ENCODE measurements around the gene SPATA24. TPM values are rescaled to one million over a fixed set of nuclear protein-coding genes. Genes with fewer than 3 reads are reported as not detected.

SPATA24 gene
- total and polyA plus RNA-seq, 2 of the 13 experiments (the other 11 are each of a cell fraction or from before 2014, with no cell fraction given), result 6.0 to 11.1 TPM

GRCh38 chr5:139416651-139417050, 12.8 kb upstream of the SPATA24 start (continued):
- TF ChIP-seq SP4 (CRISPR knock-in tag; IDR thresholded peaks at IDR 0.05), result no peak
- TF ChIP-seq MAFG (CRISPR knock-in tag; IDR thresholded peaks at IDR 0.05), result no peak
- TF ChIP-seq ZNF496 (CRISPR knock-in tag; IDR thresholded peaks at IDR 0.05; ENCODE audit: insufficient replicate concordance), result no peak
- TF ChIP-seq, protein P1, sequence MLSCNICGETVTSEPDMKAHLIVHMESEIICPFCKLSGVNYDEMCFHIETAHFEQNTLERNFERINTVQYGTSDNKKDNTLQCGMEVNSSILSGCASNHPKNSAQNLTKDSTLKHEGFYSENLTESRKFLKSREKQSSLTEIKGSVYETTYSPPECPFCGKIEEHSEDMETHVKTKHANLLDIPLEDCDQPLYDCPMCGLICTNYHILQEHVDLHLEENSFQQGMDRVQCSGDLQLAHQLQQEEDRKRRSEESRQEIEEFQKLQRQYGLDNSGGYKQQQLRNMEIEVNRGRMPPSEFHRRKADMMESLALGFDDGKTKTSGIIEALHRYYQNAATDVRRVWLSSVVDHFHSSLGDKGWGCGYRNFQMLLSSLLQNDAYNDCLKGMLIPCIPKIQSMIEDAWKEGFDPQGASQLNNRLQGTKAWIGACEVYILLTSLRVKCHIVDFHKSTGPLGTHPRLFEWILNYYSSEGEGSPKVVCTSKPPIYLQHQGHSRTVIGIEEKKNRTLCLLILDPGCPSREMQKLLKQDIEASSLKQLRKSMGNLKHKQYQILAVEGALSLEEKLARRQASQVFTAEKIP (CRISPR knock-in tag; IDR thresholded peaks at IDR 0.05; ENCODE audit: borderline replicate concordance), result no peak
- TF ChIP-seq SP1 (IDR thresholded peaks at IDR 0.05), result no peak
- TF ChIP-seq SP1 (CRISPR knock-in tag; IDR thresholded peaks at IDR 0.05), result no peak
- TF ChIP-seq, protein P2, sequence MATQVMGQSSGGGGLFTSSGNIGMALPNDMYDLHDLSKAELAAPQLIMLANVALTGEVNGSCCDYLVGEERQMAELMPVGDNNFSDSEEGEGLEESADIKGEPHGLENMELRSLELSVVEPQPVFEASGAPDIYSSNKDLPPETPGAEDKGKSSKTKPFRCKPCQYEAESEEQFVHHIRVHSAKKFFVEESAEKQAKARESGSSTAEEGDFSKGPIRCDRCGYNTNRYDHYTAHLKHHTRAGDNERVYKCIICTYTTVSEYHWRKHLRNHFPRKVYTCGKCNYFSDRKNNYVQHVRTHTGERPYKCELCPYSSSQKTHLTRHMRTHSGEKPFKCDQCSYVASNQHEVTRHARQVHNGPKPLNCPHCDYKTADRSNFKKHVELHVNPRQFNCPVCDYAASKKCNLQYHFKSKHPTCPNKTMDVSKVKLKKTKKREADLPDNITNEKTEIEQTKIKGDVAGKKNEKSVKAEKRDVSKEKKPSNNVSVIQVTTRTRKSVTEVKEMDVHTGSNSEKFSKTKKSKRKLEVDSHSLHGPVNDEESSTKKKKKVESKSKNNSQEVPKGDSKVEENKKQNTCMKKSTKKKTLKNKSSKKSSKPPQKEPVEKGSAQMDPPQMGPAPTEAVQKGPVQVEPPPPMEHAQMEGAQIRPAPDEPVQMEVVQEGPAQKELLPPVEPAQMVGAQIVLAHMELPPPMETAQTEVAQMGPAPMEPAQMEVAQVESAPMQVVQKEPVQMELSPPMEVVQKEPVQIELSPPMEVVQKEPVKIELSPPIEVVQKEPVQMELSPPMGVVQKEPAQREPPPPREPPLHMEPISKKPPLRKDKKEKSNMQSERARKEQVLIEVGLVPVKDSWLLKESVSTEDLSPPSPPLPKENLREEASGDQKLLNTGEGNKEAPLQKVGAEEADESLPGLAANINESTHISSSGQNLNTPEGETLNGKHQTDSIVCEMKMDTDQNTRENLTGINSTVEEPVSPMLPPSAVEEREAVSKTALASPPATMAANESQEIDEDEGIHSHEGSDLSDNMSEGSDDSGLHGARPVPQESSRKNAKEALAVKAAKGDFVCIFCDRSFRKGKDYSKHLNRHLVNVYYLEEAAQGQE (IDR thresholded peaks at IDR 0.05; ENCODE audit: borderline replicate concordance in 1 of 2, low read depth in 1 of 2, low read length in 2 of 2), result no peak
- TF ChIP-seq RXRB (CRISPR knock-in tag; IDR thresholded peaks at IDR 0.05; ENCODE audit: borderline replicate concordance), result no peak

DNA sequence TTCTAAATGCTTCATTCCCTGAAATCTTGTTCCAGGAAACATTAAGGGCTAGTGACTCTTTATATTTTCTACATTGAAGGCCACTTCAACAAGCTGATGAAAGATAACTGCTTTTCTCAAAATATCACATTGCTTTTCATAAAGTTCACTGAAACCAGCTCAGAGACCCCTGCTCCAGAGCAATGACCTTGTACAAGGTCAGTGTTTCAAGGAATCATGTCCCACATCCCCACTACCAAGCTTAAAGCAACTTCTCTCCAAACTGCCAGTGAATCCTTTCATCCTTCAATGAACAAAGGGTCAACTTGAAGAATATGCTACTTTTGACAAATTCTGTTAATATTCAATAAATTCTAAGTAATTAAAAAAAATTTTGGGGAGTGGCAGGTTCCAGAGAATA, 12.0 kb upstream of the SPATA24 start:
- H3K9me3 ChIP-seq (ENCODE audit: low read length), result no peaks in the 10 kb centered on the region
- no peaks in the 10 kb centered on the region for H3K79me2 ChIP-seq (ENCODE audit: insufficient read depth, low read length)
- no peak overlapping the region for H3K4me2 ChIP-seq (ENCODE audit: low read depth, low read length)
- POLR2A ChIA-PET, result no interaction called here
- H4K20me1 ChIP-seq (ENCODE audit: insufficient read depth, low read length), result no peaks in the 10 kb centered on the region
- in situ Hi-C loops (cut with HindIII; ENCODE audit: extremely low pct_ligation_motif_present, low pct_unique_long_range_greater_than_20kb), result no loop called here
- TF ChIP-seq KAT8 (CRISPR knock-in tag; IDR thresholded peaks at IDR 0.05), result no peak
- TF ChIP-seq PAX8 (CRISPR knock-in tag; IDR thresholded peaks at IDR 0.05; ENCODE audit: borderline replicate concordance), result no peak
- TF ChIP-seq ZNF124 (CRISPR knock-in tag; IDR thresholded peaks at IDR 0.05), result no peak
- TF ChIP-seq, protein P3, sequence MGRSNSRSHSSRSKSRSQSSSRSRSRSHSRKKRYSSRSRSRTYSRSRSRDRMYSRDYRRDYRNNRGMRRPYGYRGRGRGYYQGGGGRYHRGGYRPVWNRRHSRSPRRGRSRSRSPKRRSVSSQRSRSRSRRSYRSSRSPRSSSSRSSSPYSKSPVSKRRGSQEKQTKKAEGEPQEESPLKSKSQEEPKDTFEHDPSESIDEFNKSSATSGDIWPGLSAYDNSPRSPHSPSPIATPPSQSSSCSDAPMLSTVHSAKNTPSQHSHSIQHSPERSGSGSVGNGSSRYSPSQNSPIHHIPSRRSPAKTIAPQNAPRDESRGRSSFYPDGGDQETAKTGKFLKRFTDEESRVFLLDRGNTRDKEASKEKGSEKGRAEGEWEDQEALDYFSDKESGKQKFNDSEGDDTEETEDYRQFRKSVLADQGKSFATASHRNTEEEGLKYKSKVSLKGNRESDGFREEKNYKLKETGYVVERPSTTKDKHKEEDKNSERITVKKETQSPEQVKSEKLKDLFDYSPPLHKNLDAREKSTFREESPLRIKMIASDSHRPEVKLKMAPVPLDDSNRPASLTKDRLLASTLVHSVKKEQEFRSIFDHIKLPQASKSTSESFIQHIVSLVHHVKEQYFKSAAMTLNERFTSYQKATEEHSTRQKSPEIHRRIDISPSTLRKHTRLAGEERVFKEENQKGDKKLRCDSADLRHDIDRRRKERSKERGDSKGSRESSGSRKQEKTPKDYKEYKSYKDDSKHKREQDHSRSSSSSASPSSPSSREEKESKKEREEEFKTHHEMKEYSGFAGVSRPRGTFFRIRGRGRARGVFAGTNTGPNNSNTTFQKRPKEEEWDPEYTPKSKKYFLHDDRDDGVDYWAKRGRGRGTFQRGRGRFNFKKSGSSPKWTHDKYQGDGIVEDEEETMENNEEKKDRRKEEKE (IDR thresholded peaks at IDR 0.05), result no peak
- CTCF ChIA-PET (ENCODE audit: low intra/inter-chr PET ratio, low total read pairs), result no interaction called here
- H3K27me3 ChIP-seq (ENCODE audit: control insufficient read depth in 1 of 2, insufficient read depth in 2 of 2, low read length in 2 of 2), result no peaks in the 10 kb centered on the region
- no peak overlapping the region for H3K9ac ChIP-seq (ENCODE audit: insufficient read depth, low read depth, low read length)
- no peak for DNase-seq (ENCODE audit: low spot score)
- no peak overlapping the region for H2AFZ ChIP-seq (ENCODE audit: low read length)
- intact Hi-C loops (cut with micrococcal nuclease; ENCODE audit: unreplicated experiment), result no loop called here
- H3K36me3 ChIP-seq (replicated peaks in 1 of 2; ENCODE audit: control insufficient read depth in 1 of 2, insufficient read depth in 2 of 2, low read length in 2 of 2), result no peaks in the 10 kb centered on the region; a peak in 1 of 5 replicates
- H3K27ac ChIP-seq (ENCODE audit: extremely low read length, insufficient read depth, low read length), result no peak overlapping the region
- no peak for ATAC-seq
- H3K4me3 ChIP-seq (replicated peaks in 1 of 3; ENCODE audit: insufficient read depth in 1 of 3, low read depth in 2 of 3, low read length in 3 of 3), result no peak overlapping the region
- no peak for FAIRE-seq
- peaks cover 39% of the 10 kb centered on the region for H3K4me1 ChIP-seq (ENCODE audit: insufficient read depth, low read length)
- BruUV-seq (replicated peaks), result no TSS peak

Data from HepG2 (cell line).